ENCODE measurements around the gene AGBL4.

Gene AGBL4

GRCh38 chr1:48876330-48876785 is 1147.4 kb downstream of the AGBL4 start:
- no peak for DNase-seq

GRCh38 chr1:48875552-48876329 is 1148.0 kb downstream of the AGBL4 start:
- DNase-seq, result no peak

GRCh38 chr1:48873944-48874343 is 1149.8 kb downstream of the AGBL4 start:
- no peak for DNase-seq

- DNase-seq, result peak; percentile 21
Measured at GRCh38 chr1:48870596-48870995, 1153.2 kb downstream of the AGBL4 start.

DNA sequence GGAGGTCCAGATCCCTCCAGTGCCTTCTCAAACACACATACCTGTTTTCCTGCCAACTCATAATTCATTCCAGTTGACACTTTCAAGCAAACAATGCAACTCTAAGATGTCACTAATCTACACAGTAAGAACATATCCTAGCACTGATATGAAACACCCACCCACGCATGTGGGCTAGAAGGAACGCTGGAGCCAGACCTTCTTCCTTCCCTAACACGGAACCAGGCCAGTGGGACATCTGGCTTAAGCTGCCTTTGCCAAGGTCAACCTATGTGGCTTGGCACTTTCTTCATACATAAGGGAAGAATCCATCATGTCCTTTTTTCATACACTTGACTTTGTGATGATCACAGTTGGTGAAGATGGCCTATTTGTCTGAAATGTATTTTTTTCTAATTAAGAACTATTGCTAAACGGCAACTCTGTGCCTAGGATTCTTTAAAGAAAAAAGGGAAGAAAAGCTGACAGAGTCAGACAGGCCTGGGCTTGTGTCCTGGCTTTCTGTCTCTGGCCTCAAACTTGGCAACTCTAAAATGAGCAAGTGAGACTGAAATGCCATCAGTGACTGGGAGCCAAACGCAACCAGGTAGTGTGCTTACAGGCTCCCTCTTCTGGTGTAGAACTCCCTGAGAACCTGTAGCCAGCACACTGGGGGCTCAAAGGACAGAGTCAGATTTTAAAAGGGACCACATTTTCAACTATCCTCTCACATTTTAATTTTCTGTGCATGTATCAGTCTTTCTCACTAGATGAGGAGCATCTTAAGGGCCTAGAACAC is 1154.4 kb downstream of the AGBL4 start:
- peak; percentile 4 for DNase-seq

DNA sequence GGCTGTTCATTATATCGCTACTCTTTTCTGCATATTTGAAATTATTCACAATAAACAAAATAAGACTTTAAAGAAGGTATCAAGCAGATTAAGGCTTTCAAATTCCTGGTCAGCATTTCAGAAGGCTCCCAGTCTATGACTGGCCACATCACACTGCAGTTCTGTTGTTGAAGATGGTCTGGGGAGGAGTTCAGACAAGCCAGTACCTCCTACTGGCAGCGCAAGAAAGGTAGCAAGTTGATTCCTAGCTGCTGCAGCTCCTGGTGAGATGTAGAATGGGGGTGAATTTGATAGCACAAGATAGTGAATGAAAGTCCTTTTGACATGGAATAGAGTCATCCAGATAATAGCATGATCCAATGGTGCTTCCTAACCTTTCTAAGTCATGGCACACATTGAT is 1158.8 kb downstream of the AGBL4 start:
- DNase-seq, result no peak

GRCh38 chr1:48859456-48859855 is 1164.3 kb downstream of the AGBL4 start:
- DNase-seq, result no peak

- no peak for DNase-seq
Measured at GRCh38 chr1:48858200-48858920, 1165.4 kb downstream of the AGBL4 start.

GRCh38 chr1:48853006-48853405 is 1170.7 kb downstream of the AGBL4 start:
- no peak for DNase-seq

DNA sequence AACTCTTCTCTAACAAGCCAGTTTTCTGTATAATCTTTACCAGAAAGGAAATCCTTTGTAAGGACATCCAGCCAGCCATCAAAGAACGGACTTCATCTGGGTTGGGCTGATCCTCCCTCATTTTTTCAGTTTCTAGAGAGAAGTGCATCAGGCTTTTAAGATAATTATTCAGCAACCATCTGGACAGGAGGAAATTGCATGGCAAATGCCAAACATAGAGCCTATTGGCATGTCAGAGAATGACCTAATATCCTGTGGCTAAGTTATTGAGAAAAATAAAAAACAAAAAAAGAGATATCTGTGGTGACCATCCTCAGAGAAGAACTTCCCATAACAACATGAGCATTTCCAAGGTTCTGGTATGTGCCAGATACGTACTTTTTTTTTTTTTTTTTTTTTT is 1172.1 kb downstream of the AGBL4 start:
- no peak for DNase-seq

DNA sequence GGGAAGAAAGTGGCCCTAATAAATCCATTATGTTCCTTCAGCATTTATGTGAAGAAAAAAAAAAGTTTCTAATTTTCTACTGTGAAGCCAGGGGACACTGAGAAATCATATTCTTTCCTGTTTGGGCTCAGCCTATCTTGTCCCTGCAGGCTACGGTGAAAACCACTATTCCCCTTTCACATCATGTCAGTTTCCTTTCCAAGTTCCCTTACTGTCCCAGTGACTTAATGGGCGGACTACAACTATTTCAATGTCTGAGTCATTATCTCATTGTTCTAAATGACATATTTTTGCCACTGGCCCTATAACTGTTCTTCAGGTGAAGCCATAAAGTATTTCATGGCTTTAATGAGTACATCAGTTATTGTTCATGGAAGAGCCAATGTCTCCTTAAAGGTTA is 1175.7 kb downstream of the AGBL4 start:
- DNase-seq, result no peak

- peak; percentile 1 for DNase-seq
Measured at GRCh38 chr1:48846441-48846840, 1177.3 kb downstream of the AGBL4 start.

DNA sequence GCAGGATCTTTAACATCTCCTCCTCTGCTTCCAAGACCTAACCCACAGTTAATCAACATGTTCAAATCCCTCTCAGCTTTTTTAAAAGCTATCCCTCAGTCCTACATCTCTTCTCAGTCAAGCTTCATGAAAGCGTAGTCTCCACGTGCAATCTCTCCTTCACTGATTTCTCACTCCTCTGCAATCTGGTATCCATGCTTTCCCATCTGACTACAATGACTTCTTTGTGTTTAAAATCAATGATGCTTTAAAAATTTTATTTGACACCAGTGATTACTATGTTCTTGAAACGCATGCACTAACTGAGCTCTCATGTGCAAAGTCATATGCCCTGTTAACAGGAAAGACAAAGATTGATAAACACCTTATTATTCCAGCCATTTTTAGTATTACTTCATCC is 1179.6 kb downstream of the AGBL4 start:
- no peak for DNase-seq

GRCh38 chr1:48841966-48842365 is 1181.8 kb downstream of the AGBL4 start:
- no peak for DNase-seq

GRCh38 chr1:48841461-48841860 is 1182.3 kb downstream of the AGBL4 start:
- DNase-seq, result peak; percentile 15

DNA sequence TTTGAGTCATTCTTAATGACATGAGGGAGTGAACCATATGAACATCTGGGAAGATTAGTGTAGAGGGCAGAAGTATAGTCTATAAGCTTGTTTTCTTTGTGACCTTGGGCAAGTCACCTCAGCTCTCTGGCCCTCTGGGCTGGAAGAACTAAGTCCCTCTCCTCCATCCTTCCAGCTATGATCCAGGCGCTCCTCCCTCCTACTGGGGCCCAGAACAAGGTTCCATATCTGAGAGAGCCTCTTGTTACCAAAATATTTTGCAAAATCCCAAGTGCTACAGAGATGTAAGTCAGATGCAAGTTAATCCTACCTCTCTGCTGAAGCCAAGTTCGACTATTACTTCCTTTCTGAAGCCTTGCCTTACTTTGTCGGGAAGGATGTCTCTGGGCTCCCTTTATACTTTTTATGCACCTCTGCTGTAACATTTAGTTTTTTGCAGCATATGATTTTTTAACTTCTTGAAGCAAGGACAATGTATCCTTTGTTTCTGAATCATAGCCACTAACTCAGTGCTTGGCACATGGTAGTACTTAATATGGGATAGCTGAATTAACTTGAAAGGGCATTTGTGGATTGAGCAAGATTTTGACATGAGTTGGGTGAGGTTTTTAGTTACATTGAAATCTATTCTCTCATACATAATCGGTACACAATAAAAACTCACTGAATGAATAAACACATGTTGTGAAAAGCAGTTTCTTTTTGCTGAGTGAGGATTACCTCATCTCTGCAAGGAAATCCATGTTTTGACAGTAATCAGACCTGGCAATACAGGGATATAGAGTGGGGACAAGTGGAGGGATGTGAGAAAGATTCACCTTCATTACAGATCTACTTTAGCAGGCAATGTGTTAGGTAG is 1192.4 kb downstream of the AGBL4 start:
- DNase-seq, result no peak

GRCh38 chr1:48830715-48831114 is 1193.0 kb downstream of the AGBL4 start:
- DNase-seq, result no peak

- no peak for DNase-seq
Measured at GRCh38 chr1:48829446-48829845, 1194.3 kb downstream of the AGBL4 start.

- DNase-seq, result no peak
Measured at GRCh38 chr1:48823168-48823567, 1200.6 kb downstream of the AGBL4 start.

DNA sequence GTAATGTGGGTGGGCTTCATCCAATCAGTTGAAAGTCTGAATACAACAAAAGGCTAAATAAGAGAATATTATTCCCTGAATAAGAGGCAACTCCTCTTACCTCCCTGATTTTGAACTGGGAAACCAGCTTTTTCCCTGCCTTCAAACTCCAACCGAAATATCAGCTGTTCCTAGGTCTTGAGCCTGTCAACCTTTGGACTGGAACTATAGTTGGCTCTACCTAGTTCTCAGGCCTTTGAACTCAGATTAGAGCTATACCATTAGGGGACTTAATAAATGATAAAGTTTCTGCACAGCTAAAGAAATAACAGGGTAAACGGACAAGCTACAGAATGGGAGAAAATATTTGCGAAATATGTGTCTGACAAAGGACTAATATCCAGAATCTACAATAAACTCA is 1203.3 kb downstream of the AGBL4 start:
- no peak for DNase-seq

GRCh38 chr1:48817505-48818114 is 1206.1 kb downstream of the AGBL4 start:
- DNase-seq, result peak; percentile 52

- DNase-seq, result no peak
Measured at GRCh38 chr1:48810740-48811139, 1213.0 kb downstream of the AGBL4 start.
